Measurements from ENCODE around the gene B3GALT6. TPM values are rescaled to one million over a fixed set of nuclear protein-coding genes. Genes with fewer than 3 reads are reported as not detected.

Gene B3GALT6
- 18.1 TPM for total RNA-seq

DNA sequence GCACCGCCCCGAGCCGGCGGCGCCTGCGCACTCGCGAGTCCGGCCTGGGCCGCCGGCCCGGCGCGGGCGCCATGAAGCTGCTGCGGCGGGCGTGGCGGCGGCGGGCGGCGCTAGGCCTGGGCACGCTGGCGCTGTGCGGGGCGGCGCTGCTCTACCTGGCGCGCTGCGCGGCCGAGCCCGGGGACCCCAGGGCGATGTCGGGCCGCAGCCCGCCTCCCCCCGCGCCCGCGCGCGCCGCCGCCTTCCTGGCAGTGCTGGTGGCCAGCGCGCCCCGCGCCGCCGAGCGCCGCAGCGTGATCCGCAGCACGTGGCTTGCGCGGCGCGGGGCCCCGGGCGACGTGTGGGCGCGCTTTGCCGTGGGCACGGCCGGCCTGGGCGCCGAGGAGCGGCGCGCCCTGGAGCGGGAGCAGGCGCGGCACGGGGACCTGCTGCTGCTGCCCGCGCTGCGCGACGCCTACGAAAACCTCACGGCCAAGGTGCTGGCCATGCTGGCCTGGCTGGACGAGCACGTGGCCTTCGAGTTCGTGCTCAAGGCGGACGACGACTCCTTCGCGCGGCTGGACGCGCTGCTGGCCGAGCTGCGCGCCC is at the start of gene B3GALT6:
B3GALT6 (plus strand) TSS at position 30 of the 588 bp plus-strand sequence; CDS start at position 72, 42 bp downstream.

DNA sequence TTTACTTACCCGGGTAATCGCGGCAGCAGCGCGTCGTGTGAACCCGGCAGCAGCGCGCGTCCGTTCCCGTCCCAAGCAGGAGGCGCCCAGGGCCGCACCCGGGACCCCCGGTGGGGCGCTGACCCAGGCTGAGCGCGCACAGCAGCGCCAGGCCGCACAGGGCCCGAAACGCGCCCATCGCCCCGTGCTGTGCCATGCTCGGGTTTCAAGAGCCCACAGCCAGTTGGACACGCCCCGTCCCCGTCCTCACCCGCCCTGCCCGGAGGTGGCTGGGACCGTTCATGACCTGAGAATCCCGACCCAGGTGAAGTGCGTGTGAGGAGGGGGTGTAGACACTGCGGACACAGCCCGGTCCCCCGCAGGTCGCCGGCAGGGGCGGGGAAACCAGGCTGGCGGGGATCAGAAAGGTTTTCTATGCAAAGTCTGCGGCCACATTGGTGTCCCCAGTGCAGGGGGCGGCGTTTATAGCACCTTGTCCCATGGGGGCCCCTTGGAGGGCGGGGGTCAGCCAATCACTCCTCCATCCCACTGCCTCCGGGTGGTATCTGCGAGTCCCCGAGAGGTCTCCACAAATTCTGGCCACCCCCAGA is 25.6 kb upstream of the B3GALT6 start, which contains the start of gene TNFRSF18:
TNFRSF18 (minus strand) TSS at position 217 of the 590 bp plus-strand sequence; CDS start at position 196, 21 bp downstream.

DNA sequence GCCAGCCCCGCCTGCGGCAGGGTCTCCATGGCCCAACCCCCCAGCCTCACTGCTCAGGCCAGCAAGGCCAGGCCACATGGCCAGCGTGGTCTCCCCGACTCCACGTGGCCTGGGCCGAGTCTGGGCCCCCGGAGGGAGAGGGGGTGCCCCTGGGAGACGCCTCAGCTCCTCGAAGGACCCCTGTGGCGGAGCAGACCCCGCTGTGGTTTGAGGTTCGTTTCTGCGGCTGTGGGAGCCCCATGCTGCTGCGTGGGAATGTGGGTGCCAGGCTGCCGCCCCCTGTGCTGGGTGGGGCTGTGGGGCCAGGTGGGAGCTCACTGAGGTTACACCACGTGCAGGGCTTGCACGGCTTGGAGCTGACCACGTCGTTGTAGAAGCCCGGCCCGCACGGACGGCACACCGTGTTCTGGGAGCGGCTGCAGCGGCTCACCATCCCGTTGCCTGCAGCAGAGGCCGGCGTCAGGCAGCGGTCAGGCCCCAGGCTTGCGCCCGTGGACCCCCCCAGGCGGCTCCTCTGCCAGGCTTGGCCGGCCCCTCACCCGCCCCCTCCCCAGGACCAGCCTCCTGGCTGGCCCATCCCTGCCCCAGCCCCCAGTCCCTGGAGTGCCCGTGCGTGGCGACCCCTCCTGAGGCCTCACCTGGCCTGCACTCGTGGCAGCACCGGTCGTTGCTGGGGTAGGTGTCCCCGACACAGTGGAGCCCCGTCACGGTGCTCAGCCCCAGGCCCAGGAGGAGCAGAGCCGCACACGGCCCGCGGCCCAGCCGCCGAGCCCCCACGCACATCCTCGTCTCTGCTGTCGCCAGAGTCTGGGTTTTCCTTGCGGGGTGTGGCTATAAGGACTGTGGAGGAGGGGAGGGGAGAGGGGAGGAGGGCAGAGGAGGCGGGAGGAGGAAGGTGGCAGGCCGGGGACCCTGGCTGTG is 18.4 kb upstream of the B3GALT6 start, which contains the start of gene TNFRSF4:
TNFRSF4 (minus strand) TSS at position 809 of the 921 bp plus-strand sequence; CDS start at position 783, 26 bp downstream.

DNA sequence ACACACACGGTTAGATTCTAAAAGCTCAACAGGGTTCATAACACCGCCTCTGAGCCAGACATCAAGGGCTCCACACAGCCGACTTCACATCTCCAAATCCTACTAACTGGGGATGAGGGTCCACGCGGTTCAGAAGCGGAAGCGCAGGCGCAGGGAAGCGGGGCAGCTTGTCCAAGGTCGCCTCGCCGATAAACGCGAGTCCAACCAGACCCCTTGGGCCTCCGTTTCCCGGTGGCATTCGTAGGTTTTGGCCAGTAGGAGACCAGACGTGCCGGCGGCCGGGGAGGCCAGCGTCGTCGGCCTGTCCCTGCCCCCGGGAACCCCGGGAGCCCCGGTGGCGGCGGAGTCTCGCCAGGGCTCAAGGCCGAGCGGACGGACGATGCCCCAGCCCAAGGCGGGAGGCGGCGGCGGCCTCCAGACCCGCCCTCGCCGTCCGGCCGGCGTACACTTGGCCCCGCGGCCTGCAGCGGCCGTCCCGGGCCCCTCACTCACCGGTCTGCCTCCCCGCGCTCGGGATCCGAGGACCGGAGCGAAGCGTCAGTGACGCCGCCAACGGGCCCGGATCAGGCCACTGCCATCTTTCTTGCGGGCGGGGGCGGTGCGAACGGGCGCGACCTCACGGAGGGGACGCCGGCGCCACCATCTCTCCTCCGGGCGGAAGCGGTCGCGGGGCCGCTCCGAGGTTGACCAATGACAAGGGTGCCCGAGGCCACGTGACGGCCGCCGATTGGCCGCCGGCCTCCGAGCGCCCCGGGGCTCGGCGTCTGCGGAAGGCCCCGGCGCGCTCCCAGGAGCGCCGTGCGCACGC is 433 bp upstream of the B3GALT6 start, which contains the start of gene SDF4:
SDF4 (minus strand) TSS at position 602 of the 808 bp plus-strand sequence. CDS start 3,229 bp downstream, outside the sequence.

DNA sequence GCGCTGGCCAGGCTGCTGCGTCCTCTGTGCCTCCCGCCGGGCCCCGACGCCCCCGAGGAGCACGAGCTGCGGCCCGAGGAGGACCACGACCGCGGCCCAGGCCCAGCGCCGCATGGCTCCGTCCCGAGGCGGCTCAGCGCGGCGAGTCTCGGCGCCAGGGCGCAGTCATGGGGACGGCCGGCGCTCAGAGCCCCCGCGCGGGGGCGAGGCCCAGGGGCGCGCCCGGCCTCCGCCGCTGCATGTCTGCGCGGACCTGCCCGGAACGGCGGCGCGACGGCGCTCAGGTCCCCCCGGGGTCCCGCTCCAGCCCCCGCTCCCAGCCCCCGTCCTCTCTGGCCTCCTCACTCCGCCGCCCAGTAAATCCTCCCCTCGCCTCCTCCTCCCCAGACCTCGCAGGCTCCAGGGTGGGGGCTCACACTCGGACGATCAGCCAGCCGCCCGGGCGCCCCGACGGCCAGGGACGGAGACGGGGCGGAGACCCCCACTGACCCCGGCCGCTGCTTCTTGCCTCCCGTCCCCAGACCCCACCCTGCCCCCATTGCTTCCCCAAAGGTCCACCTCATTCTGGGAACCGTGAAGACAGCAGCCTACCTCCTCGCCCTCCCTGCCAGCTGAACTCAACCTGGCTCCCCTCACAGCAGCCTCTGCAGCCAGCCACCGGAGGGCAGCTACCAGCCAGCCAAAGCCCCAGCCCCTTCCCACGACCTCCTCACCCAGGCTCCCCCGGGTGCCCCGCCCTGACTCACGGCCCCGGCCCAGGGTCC is 14.7 kb downstream of the B3GALT6 start, which contains the start of gene C1QTNF12:
C1QTNF12 (minus strand) TSS at position 146 of the 764 bp plus-strand sequence; CDS start at position 114, 32 bp downstream.

DNA sequence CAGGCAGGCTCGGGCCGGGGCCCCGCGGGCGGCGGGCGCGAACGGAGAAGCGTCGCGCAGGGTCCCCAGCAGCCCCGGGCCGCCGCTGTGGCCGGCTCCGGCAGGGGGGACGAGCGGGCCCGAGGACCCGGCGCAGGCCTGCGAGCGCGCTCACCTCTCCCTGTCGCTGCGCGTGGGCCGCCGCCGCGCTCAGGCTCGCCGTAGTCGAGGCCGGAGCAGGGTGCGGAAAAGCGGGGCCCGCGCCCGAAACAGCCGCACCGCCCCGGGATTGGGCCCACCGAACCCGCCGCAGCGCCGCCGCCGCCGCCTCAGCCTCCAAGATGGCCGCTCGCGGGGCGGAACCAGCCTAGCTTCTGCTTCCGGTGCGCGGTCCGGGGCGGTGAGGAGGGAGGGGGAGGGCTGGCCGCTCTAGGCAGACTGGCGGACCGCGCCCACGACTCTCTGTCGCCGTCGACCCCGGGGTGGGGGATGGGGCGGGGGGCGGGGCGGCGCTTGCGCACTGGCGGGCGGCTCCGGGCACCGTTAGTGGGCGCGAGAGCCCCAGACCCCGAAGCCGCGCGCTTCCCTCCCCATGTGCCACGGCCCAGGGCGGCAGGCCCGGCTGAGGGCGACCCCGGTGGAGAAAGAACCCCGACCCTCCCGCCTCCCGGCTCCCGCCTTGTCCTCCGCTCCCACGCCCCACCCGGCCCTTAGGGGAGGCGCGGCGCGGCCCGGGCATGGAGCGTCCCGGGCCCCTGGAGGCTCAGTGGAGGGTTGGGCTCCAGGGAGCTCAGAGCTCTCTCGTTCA is 41.7 kb downstream of the B3GALT6 start, which contains the start of gene UBE2J2:
UBE2J2 (minus strand) TSS at position 343 of the 787 bp plus-strand sequence. CDS start 5,862 bp downstream, outside the sequence.

Other genes starting within 250 kb of the B3GALT6 start
- 43.5 TPM for gene HES4, start 232.1 kb upstream of the B3GALT6 start, total RNA-seq
- gene ISG15, start 218.7 kb upstream of the B3GALT6 start, total RNA-seq, result 9.9 TPM
- 66.7 TPM for gene AGRN, start 212.1 kb upstream of the B3GALT6 start, total RNA-seq
- not detected for gene RNF223, start 157.9 kb upstream of the B3GALT6 start, total RNA-seq
- gene C1orf159, start 116.1 kb upstream of the B3GALT6 start, total RNA-seq, result 16.2 TPM
- not detected for gene TTLL10, start 58.4 kb upstream of the B3GALT6 start, total RNA-seq
- not detected for gene TNFRSF18, start 25.6 kb upstream of the B3GALT6 start, total RNA-seq
- 0.22 TPM for gene TNFRSF4, start 18.1 kb upstream of the B3GALT6 start, total RNA-seq
- gene SDF4, start 236 bp upstream of the B3GALT6 start, total RNA-seq, result 74.0 TPM
- 2.5 TPM for gene C1QTNF12, start 14.5 kb downstream of the B3GALT6 start, total RNA-seq
- 46.0 TPM for gene UBE2J2, start 41.6 kb downstream of the B3GALT6 start, total RNA-seq
- gene SCNN1D, start 48.2 kb downstream of the B3GALT6 start, total RNA-seq, result 7.1 TPM
- 136 TPM for gene ACAP3, start 75.7 kb downstream of the B3GALT6 start, total RNA-seq
- 17.1 TPM for gene PUSL1, start 76.4 kb downstream of the B3GALT6 start, total RNA-seq
- 90.8 TPM for gene INTS11, start 92.4 kb downstream of the B3GALT6 start, total RNA-seq
- 18.3 TPM for gene CPTP, start 92.6 kb downstream of the B3GALT6 start, total RNA-seq
- 0.77 TPM for gene TAS1R3, start 99.0 kb downstream of the B3GALT6 start, total RNA-seq
- 57.0 TPM for gene DVL1, start 117.2 kb downstream of the B3GALT6 start, total RNA-seq
- gene MXRA8, start 126.3 kb downstream of the B3GALT6 start, total RNA-seq, result 127 TPM
- gene AURKAIP1, start 143.0 kb downstream of the B3GALT6 start, total RNA-seq, result 47.2 TPM
- gene CCNL2, start 167.1 kb downstream of the B3GALT6 start, total RNA-seq, result 314 TPM
- 74.5 TPM for gene MRPL20, start 175.1 kb downstream of the B3GALT6 start, total RNA-seq
- gene ANKRD65, start 189.0 kb downstream of the B3GALT6 start, total RNA-seq, result 8.1 TPM
- gene VWA1, start 203.5 kb downstream of the B3GALT6 start, total RNA-seq, result 19.8 TPM
- 0.05 TPM for gene ATAD3C, start 217.5 kb downstream of the B3GALT6 start, total RNA-seq
- gene ATAD3B, start 239.5 kb downstream of the B3GALT6 start, total RNA-seq, result 20.4 TPM